Measurements from ENCODE around the gene CAGE1. TPM values are rescaled to one million over a fixed set of nuclear protein-coding genes. Genes with fewer than 3 reads are reported as not detected.

CAGE1 gene
- total RNA-seq, 1 experiment from 2014 or later, result 0.29 TPM

DNA sequence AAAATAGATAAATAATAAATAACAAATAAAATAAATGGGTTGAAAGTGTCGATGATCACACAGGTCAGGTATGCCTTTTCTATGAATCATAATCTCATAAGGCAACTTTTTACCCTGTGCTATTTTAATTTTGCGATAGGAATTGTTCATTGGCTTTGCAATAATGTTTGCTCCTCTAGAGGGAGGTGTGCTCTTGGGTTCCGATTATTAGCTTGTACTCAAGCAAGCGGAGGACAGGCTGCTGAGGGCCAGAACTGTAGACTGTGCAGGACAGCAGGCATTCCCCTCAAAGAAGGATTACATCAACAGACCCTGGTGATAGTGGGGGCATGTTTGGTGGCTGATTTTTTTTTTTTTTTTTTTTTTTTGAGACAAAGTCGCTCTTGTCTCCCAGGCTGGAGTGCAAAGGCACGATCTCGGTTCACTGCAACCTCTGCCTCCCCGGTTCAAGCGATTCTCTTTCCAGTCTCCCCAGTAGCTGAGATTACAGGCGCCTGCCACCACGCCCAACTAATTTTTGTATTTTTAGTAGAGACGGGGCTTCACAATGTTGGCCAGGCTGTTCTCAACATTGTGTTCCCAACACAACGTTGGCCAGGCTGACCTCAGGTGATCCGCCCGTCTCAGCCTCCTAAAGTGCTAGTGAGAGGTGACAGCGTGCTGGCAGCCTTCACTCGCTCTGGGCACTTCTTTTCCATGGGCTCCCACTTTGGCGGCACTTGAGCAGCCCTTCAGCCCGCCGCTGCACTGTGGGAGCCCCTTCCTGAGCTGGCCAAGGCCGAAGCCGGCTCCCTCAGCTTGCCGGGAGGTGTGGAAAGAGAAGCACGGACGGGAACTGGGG is 35.6 kb upstream of the CAGE1 start:
- H3K27ac ChIP-seq (ENCODE audit: low read length), result no peak overlapping the region
- ChIA-PET CTCF (interaction anchor here (0.5 to 1.8 kb wide), 3 partner anchors 10 to 175 kb away, joined by 3 to 6 read pairs (median 4); no protein-coding TSS in a partner anchor), POLR2A (ENCODE audit: unreplicated experiment) (no interaction called here)
- H2AFZ ChIP-seq (ENCODE audit: low read length), result no peak overlapping the region
- no peaks in the 10 kb centered on the region for H3K36me3 ChIP-seq (ENCODE audit: low read depth, low read length)
- intact Hi-C loops (cut with micrococcal nuclease), result loop anchor here (1.0 to 5.0 kb wide), 3 partner anchors 116 to 190 kb away; partner anchors contain the start of gene DSP
- no peaks in the 10 kb centered on the region for H3K27me3 ChIP-seq (ENCODE audit: low read length)
- BruUV-seq (replicated peaks), result no TSS peak
- no peaks in the 10 kb centered on the region for H3K79me2 ChIP-seq (ENCODE audit: low read length)
- H3K9me3 ChIP-seq (ENCODE audit: low read length), result no peaks in the 10 kb centered on the region
- no peaks in the 10 kb centered on the region for H3F3A ChIP-seq (ENCODE audit: low read length, unreplicated experiment)
- no peaks in the 10 kb centered on the region for H3K9me2 ChIP-seq (replicated peaks; ENCODE audit: low read length)
- no peaks in the 10 kb centered on the region for H4K20me1 ChIP-seq (ENCODE audit: low read length)
- no peak overlapping the region for H3K4me2 ChIP-seq (ENCODE audit: low read length)
- DNase-seq, result peak; percentile 77
- no peak overlapping the region for H3K9ac ChIP-seq (ENCODE audit: low read length)
- TF ChIP-seq EZH2 (IDR thresholded peaks at IDR 0.05; ENCODE audit: low read length, unreplicated experiment) (no peak), EZH2phosphoT487 (IDR thresholded peaks at IDR 0.05; ENCODE audit: borderline replicate concordance, low read length) (no peak)
- TF ChIP-seq, protein P1, sequence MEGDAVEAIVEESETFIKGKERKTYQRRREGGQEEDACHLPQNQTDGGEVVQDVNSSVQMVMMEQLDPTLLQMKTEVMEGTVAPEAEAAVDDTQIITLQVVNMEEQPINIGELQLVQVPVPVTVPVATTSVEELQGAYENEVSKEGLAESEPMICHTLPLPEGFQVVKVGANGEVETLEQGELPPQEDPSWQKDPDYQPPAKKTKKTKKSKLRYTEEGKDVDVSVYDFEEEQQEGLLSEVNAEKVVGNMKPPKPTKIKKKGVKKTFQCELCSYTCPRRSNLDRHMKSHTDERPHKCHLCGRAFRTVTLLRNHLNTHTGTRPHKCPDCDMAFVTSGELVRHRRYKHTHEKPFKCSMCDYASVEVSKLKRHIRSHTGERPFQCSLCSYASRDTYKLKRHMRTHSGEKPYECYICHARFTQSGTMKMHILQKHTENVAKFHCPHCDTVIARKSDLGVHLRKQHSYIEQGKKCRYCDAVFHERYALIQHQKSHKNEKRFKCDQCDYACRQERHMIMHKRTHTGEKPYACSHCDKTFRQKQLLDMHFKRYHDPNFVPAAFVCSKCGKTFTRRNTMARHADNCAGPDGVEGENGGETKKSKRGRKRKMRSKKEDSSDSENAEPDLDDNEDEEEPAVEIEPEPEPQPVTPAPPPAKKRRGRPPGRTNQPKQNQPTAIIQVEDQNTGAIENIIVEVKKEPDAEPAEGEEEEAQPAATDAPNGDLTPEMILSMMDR (conservative IDR thresholded peaks at IDR 0.05; ENCODE audit: low read depth, low read length), result peak; percentile 72
- H3K4me3 ChIP-seq (ENCODE audit: low read length), result no peak overlapping the region
- ATAC-seq, result peak; percentile 95
- H3K4me1 ChIP-seq (ENCODE audit: insufficient read depth, low read length), result no peaks in the 10 kb centered on the region

- ATAC-seq (no peak), DNase-seq (no peak)
- H3K27me3 ChIP-seq (ENCODE audit: low read length), result no peaks in the 10 kb centered on the region
- ChIA-PET CTCF (interaction anchor here (0.5 to 1.8 kb wide), 2 partner anchors 11 to 116 kb away, joined by 3 to 6 read pairs; no protein-coding TSS in a partner anchor), POLR2A (ENCODE audit: unreplicated experiment) (no interaction called here)
- peaks cover 6% of the 10 kb centered on the region for H3K4me1 ChIP-seq (ENCODE audit: insufficient read depth, low read length)
- H3K4me2 ChIP-seq (ENCODE audit: low read length), result no peak overlapping the region
- no peak overlapping the region for H3K9ac ChIP-seq (ENCODE audit: low read length)
- no peaks in the 10 kb centered on the region for H4K20me1 ChIP-seq (ENCODE audit: low read length)
- H3K79me2 ChIP-seq (ENCODE audit: low read length), result no peaks in the 10 kb centered on the region
- no peak overlapping the region for H3K27ac ChIP-seq (ENCODE audit: low read length)
- H2AFZ ChIP-seq (ENCODE audit: low read length), result no peak overlapping the region
- intact Hi-C loops (cut with micrococcal nuclease), result loop anchor here (2.0 kb wide), 1 partner anchor 117 kb away; the partner anchor contains the start of gene DSP
- no TSS peak for BruUV-seq (replicated peaks)
- no peak for TF ChIP-seq EZH2phosphoT487 (IDR thresholded peaks at IDR 0.05; ENCODE audit: borderline replicate concordance, low read length)
- TF ChIP-seq EZH2 (IDR thresholded peaks at IDR 0.05; ENCODE audit: low read length, unreplicated experiment), result no peak
- TF ChIP-seq, protein P1 (conservative IDR thresholded peaks at IDR 0.05; ENCODE audit: low read depth, low read length), result no peak
- no peaks in the 10 kb centered on the region for H3F3A ChIP-seq (ENCODE audit: low read length, unreplicated experiment)
- H3K36me3 ChIP-seq (ENCODE audit: low read depth, low read length), result no peaks in the 10 kb centered on the region
- no peak overlapping the region for H3K4me3 ChIP-seq (ENCODE audit: low read length)
- no peaks in the 10 kb centered on the region for H3K9me3 ChIP-seq (ENCODE audit: low read length)
- H3K9me2 ChIP-seq (replicated peaks; ENCODE audit: low read length), result no peaks in the 10 kb centered on the region
Measured at GRCh38 chr6:7424058-7424457, 34.5 kb upstream of the CAGE1 start.

GRCh38 chr6:7421066-7421465 is 31.5 kb upstream of the CAGE1 start:
- Histone ChIP-seq H3K27me3 (ENCODE audit: low read length) (no peaks in the 10 kb centered on the region), H3K27ac (ENCODE audit: low read length) (no peak overlapping the region), H3K9me2 (replicated peaks; ENCODE audit: low read length) (no peaks in the 10 kb centered on the region), H3K79me2 (ENCODE audit: low read length) (no peaks in the 10 kb centered on the region), H3K4me1 (ENCODE audit: insufficient read depth, low read length) (peaks cover 20% of the 10 kb centered on the region), H3K9me3 (ENCODE audit: low read length) (no peaks in the 10 kb centered on the region), H3K4me2 (ENCODE audit: low read length) (no peak overlapping the region), H3K9ac (ENCODE audit: low read length) (no peak overlapping the region), H3K4me3 (ENCODE audit: low read length) (no peak overlapping the region), H2AFZ (ENCODE audit: low read length) (no peak overlapping the region), H3F3A (ENCODE audit: low read length, unreplicated experiment) (no peaks in the 10 kb centered on the region), H3K36me3 (ENCODE audit: low read depth, low read length) (peaks cover 11% of the 10 kb centered on the region; the same call in 1 of the 2 replicates), H4K20me1 (ENCODE audit: low read length) (no peaks in the 10 kb centered on the region)
- DNase-seq, result no peak
- TF ChIP-seq EZH2 (IDR thresholded peaks at IDR 0.05; ENCODE audit: low read length, unreplicated experiment) (no peak), EZH2phosphoT487 (IDR thresholded peaks at IDR 0.05; ENCODE audit: borderline replicate concordance, low read length) (no peak)
- TF ChIP-seq, protein P1 (conservative IDR thresholded peaks at IDR 0.05; ENCODE audit: low read depth, low read length), result no peak
- no TSS peak for BruUV-seq (replicated peaks)
- intact Hi-C loops (cut with micrococcal nuclease), result no loop called here
- ChIA-PET CTCF (no interaction called here), POLR2A (ENCODE audit: unreplicated experiment) (no interaction called here)
- no peak for ATAC-seq
